Measurements from ENCODE around the gene TRMT61A. TPM values are rescaled to one million over a fixed set of nuclear protein-coding genes. Genes with fewer than 3 reads are reported as not detected.

TRMT61A gene
- total RNA-seq, 1 donor from 2014 or later: 10.0 TPM

DNA sequence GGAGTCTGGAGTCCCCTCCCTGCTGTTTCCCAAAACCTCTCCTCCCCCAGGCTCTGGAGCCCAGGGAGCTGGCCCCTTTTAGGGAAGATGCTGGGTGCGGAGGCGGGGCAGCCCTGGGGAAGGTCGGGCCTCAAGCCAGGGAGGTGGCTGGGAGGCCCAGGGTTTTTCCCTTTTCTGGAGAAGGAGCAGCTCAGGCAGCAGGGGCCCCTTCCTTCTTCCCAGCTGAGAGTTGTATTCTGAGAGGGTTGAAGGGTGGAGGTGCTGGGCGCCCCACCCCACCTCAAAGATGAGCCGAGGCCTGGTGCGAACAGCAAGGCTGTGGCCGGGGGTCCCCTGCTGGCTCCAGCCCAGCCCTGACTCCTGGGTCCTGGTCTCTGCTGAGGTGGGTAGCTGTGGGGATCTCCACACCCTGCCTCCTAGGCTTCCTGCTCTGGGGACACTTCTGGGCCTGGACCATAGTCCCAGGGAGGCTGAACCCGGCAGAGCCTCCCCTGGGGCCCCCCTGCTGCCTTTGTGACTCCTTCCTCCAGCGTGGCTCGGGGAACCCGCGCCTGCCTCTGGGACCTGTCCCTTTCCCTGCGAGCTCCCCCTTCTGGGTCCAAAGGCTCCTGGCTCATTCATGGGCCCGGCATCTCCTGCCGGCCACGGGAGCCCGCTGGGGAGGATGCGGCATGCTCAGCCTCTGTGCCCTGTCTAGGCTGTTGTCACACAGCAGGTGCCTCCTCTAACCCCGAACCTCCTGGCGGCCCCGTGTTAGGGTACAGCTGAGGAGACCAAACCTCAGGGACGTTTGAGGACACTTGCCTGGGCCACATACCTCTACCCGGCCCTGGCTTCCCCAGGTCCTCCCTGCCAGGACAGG lies 4.4 kb downstream of the TRMT61A start:
- H3K36me3 Mint-ChIP-seq (ENCODE audit: low read depth): no peaks in the 10 kb centered on the region
- no peaks in the 10 kb centered on the region for H3K27me3 Mint-ChIP-seq (ENCODE audit: low read depth)
- no peak overlapping the region for H3K27ac Mint-ChIP-seq (ENCODE audit: unreplicated experiment)
- TF ChIP-seq, protein P1, sequence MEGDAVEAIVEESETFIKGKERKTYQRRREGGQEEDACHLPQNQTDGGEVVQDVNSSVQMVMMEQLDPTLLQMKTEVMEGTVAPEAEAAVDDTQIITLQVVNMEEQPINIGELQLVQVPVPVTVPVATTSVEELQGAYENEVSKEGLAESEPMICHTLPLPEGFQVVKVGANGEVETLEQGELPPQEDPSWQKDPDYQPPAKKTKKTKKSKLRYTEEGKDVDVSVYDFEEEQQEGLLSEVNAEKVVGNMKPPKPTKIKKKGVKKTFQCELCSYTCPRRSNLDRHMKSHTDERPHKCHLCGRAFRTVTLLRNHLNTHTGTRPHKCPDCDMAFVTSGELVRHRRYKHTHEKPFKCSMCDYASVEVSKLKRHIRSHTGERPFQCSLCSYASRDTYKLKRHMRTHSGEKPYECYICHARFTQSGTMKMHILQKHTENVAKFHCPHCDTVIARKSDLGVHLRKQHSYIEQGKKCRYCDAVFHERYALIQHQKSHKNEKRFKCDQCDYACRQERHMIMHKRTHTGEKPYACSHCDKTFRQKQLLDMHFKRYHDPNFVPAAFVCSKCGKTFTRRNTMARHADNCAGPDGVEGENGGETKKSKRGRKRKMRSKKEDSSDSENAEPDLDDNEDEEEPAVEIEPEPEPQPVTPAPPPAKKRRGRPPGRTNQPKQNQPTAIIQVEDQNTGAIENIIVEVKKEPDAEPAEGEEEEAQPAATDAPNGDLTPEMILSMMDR (IDR thresholded peaks at IDR 0.05): no peak
- peaks cover 28% of the 10 kb centered on the region for H3K4me1 Mint-ChIP-seq (ENCODE audit: low read depth)
- H3K9me3 Mint-ChIP-seq (ENCODE audit: low read depth): no peaks in the 10 kb centered on the region
- H3K4me3 Mint-ChIP-seq (ENCODE audit: unreplicated experiment): no peak overlapping the region
- DNase-seq (ENCODE audit: low spot score): no peak

DNA sequence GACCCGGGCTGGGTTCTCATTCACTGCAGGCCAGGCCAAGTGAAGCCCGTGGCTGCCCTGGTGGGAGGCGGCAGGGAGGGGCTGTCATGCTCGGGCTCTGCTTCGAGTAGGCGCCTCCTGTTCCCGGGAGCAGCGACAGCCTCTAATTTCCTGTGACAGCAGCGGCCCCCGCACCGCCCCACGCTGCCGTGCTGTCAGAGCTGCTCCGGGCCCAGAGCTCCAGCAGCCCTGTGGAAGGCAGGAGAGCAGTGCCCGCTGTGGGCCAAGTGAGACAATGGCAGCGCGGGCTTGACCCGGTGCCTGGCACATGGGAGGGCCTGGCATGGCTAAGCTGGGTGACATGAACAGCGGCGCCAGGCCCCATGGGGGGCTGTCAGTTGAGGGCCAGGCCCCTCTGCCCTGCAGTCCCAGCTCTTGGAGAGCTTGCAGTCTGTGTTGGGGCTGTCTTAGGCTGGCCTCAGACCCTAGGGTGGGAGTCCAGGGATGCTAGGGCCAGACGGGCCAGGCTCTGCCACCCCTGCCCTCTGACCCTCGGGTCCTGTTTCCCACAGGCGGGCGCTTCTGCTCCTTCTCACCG lies 5.1 kb downstream of the TRMT61A start:
- H3K4me1 Mint-ChIP-seq (ENCODE audit: low read depth): peaks cover 23% of the 10 kb centered on the region
- H3K27me3 Mint-ChIP-seq (ENCODE audit: low read depth): no peaks in the 10 kb centered on the region
- H3K9me3 Mint-ChIP-seq (ENCODE audit: low read depth): no peaks in the 10 kb centered on the region
- no peak overlapping the region for H3K4me3 Mint-ChIP-seq (ENCODE audit: unreplicated experiment)
- H3K36me3 Mint-ChIP-seq (ENCODE audit: low read depth): no peaks in the 10 kb centered on the region
- no peak for DNase-seq (ENCODE audit: low spot score)
- TF ChIP-seq, protein P1 (IDR thresholded peaks at IDR 0.05): no peak
- H3K27ac Mint-ChIP-seq (ENCODE audit: unreplicated experiment): no peak overlapping the region

DNA sequence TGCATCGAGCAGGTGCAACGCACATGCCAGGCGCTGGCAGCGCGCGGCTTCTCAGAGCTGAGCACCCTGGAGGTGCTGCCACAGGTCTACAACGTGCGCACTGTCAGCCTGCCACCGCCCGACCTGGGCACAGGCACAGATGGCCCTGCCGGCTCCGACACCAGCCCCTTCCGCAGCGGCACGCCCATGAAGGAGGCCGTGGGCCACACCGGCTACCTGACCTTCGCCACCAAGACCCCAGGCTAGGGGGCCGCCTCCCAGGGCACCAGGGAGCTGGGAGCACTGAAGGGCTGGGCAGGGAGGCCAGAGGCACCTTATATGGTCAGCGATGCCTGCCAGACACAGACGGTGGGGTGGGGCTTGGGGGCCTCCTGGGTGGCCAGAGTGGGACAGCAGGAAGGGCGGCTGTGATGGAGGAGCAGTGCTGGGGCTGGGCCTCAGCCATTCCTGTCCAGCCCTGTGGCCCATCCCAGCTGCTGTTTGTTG lies 5.6 kb downstream of the TRMT61A start:
- H3K4me3 Mint-ChIP-seq (ENCODE audit: unreplicated experiment): no peak overlapping the region
- H3K27ac Mint-ChIP-seq (ENCODE audit: unreplicated experiment): no peak overlapping the region
- peaks cover 25% of the 10 kb centered on the region for H3K4me1 Mint-ChIP-seq (ENCODE audit: low read depth)
- H3K27me3 Mint-ChIP-seq (ENCODE audit: low read depth): no peaks in the 10 kb centered on the region
- TF ChIP-seq, protein P1 (IDR thresholded peaks at IDR 0.05): no peak
- no peaks in the 10 kb centered on the region for H3K36me3 Mint-ChIP-seq (ENCODE audit: low read depth)
- no peaks in the 10 kb centered on the region for H3K9me3 Mint-ChIP-seq (ENCODE audit: low read depth)
- DNase-seq (ENCODE audit: low spot score): no peak

DNA sequence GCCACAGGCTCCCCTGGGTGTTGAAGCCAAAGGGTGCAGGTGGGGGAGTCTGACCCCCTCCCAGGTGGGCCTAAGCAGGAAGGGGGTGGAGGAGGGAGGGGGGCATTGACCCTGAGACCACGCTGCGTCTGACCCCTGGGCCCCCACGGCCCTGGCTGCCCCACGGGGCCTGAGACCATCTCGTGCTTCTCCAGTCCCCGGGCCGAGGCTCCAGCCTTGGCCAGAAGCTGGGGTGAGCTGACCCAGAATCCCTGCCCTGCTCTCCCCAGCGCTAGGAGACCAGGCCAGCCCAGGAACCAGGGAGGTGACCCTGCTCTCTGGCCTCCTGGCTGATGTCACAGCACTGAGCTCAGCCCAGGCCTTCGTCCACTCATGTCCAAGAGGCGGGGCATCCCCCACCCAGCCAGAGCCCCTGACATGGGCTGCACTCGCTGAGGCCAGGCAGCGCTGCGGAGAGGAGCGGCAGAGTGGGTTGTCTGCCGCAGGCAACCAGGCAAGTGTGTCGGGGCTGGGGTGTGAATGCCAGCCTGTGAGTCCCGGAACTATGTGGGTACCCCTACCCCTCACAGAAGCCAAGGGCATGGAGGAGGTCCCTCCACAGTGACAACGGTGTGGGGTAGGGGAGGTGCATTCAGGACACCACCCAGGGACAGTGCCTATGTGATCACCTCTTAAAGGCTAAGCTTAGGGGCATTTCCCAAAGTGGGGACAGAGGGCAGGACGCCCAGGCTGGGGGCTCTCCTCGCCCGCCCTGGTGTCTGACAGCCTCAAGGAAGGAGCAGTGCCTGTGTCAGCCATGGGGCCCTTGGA lies 6.3 kb downstream of the TRMT61A start:
- no peak overlapping the region for H3K4me3 Mint-ChIP-seq (ENCODE audit: unreplicated experiment)
- no peak overlapping the region for H3K27ac Mint-ChIP-seq (ENCODE audit: unreplicated experiment)
- no peak for DNase-seq (ENCODE audit: low spot score)
- TF ChIP-seq, protein P1 (IDR thresholded peaks at IDR 0.05): no peak
- no peaks in the 10 kb centered on the region for H3K36me3 Mint-ChIP-seq (ENCODE audit: low read depth)
- no peaks in the 10 kb centered on the region for H3K9me3 Mint-ChIP-seq (ENCODE audit: low read depth)
- H3K4me1 Mint-ChIP-seq (ENCODE audit: low read depth): peaks cover 23% of the 10 kb centered on the region
- no peaks in the 10 kb centered on the region for H3K27me3 Mint-ChIP-seq (ENCODE audit: low read depth)

Measured in chondrocyte (in vitro differentiated cells).